Subcutaneous abdominal adipose tissue (tissue), 5 donors: Measurements from ENCODE around the gene RASA4.
"Not testable (repeated sequence)": the region's sequence is repeated elsewhere in the genome, so short reads cannot be mapped to it uniquely, and the experiment has no call there.

Experiments
- H3K27ac ChIP-seq: one replicate; pipeline ENCODE4 v1.7.0; 2013; ENCODE audit warnings: low read depth, mild to moderate bottlenecking, inconsistent platforms, low read length, moderate library complexity
- H3K27me3 ChIP-seq, 5 donors: one replicate each; pipeline ENCODE4 v1.7.0; 2013; ENCODE audit warnings: low read length in 5 of 5, inconsistent platforms in 1 of 5; ENCODE audit not compliant: control insufficient read depth in 5 of 5, insufficient read depth in 4 of 5
- H3K36me3 ChIP-seq, 5 donors: one replicate each; pipeline ENCODE4 v1.7.0; 2013; ENCODE audit warnings: low read length in 5 of 5; ENCODE audit not compliant: control insufficient read depth in 5 of 5, insufficient read depth in 5 of 5
- H3K4me1 ChIP-seq, 5 donors: one replicate each; pipeline ENCODE4 v1.7.0; 2013; ENCODE audit warnings: low read length in 5 of 5, mild to moderate bottlenecking in 3 of 5, moderate library complexity in 1 of 5; ENCODE audit not compliant: control insufficient read depth in 5 of 5, insufficient read depth in 5 of 5
- H3K4me3 ChIP-seq, 5 donors: one replicate each; pipeline ENCODE4 v1.7.0; 2013; ENCODE audit warnings: low read length in 5 of 5, low read depth in 1 of 5
- H3K9ac ChIP-seq, 5 donors: one replicate each; pipeline ENCODE4 v1.7.0; 2013; ENCODE audit warnings: low read length in 5 of 5, mild to moderate bottlenecking in 4 of 5, moderate library complexity in 3 of 5
- H3K9me3 ChIP-seq, 5 donors: one replicate each; pipeline ENCODE4 v1.7.0; 2013; ENCODE audit warnings: low read length in 5 of 5; ENCODE audit not compliant: control insufficient read depth in 5 of 5
- donor health status: healthy.
- donor health status: healthy.
- donor health status: healthy.
- donor health status: healthy.
- donor health status: healthy.

Gene RASA4

GRCh38 chr7:102524803-102525202 is 91.8 kb downstream of the RASA4 start:
- not testable (repeated sequence) for H3K27ac ChIP-seq, H3K4me1 ChIP-seq, H3K9ac ChIP-seq, H3K27me3 ChIP-seq, H3K9me3 ChIP-seq, H3K36me3 ChIP-seq, H3K4me3 ChIP-seq
